ENCODE data around the gene CALML3. TPM values are rescaled to one million over a fixed set of nuclear protein-coding genes. Genes with fewer than 3 reads are reported as not detected.

Gene CALML3
- total RNA-seq, 1 experiment from 2014 or later, result not detected

GRCh38 chr10:5532307-5532605, 7.5 kb downstream of the CALML3 start:
- Histone ChIP-seq H2AK5ac (ENCODE audit: insufficient read length, low read length) (no peak overlapping the region), H3K27ac (ENCODE audit: insufficient read length, low read depth, low read length) (no peak overlapping the region), H3K9ac (ENCODE audit: extremely low read depth, insufficient read length, low read length) (no peak overlapping the region), H3K79me1 (ENCODE audit: insufficient read depth, low read depth, low read length, poor library complexity, severe bottlenecking) (no peaks in the 10 kb centered on the region), H2BK12ac (ENCODE audit: insufficient read length, low read depth, low read length) (no peak overlapping the region), H2BK15ac (ENCODE audit: low read depth, low read length) (no peak overlapping the region), H3K18ac (ENCODE audit: insufficient read length, low read depth, low read length) (no peak overlapping the region), H3K27me3 (ENCODE audit: insufficient read depth, low read length) (no peaks in the 10 kb centered on the region), H4K20me1 (ENCODE audit: control insufficient read depth, insufficient read depth, insufficient read length) (no peaks in the 10 kb centered on the region), H4K5ac (ENCODE audit: insufficient read length, low read depth, low read length) (no peak overlapping the region), H3K9me3 (ENCODE audit: control insufficient read depth, low read depth, low read length) (no peaks in the 10 kb centered on the region), H3K79me2 (ENCODE audit: insufficient read depth, low read length) (no peaks in the 10 kb centered on the region), H3K4ac (ENCODE audit: low read depth, low read length) (no peak overlapping the region), H2BK20ac (ENCODE audit: low read depth, low read length, poor library complexity, severe bottlenecking) (no peak overlapping the region), H3K23me2 (ENCODE audit: insufficient read length, low read depth, low read length, poor library complexity, severe bottlenecking) (no peaks in the 10 kb centered on the region), H2BK5ac (ENCODE audit: insufficient read length, low read length) (no peak overlapping the region), H3K14ac (ENCODE audit: insufficient read depth, low read length) (no peak overlapping the region), H3T11ph (ENCODE audit: low read length) (no peak overlapping the region), H3K56ac (ENCODE audit: insufficient read length, low read depth, low read length) (no peak overlapping the region), H3K4me2 (ENCODE audit: insufficient read depth, insufficient read length, low read length) (no peak overlapping the region), H2AFZ (ENCODE audit: low read length) (no peak overlapping the region), H2BK120ac (ENCODE audit: low read depth, low read length, poor library complexity, severe bottlenecking) (no peak overlapping the region), H4K8ac (replicated peaks; ENCODE audit: insufficient read length, low read depth, low read length) (no peak overlapping the region), H3K23ac (ENCODE audit: insufficient read length, low read depth, low read length) (no peak overlapping the region), H4K91ac (ENCODE audit: insufficient read length, low read depth, low read length) (no peak overlapping the region), H3K4me1 (ENCODE audit: insufficient read depth, low read length) (no peaks in the 10 kb centered on the region)
- no CpG with 5 or more reads among the region's 10 CpGs for WGBS (ENCODE audit: extremely low coverage, insufficient read length, low lambda C conversion rate)
- DNase-seq, result no peak
- H3K9me3 Mint-ChIP-seq, result 0 out of 5 replicates have a peak, but pooled peaks cover 0 to 2% of the 10 kb centered on the region in 2 experiments
- peaks cover 3 to 15% of the 10 kb centered on the region in 2 experiments; a peak in 1 of 4 replicates for H3K4me1 Mint-ChIP-seq
- no peaks in the 10 kb centered on the region; a peak in 1 of 7 replicates for H3K36me3 Mint-ChIP-seq (ENCODE audit: insufficient read depth in 1 of 3, low read depth in 3 of 3)
- TF ChIP-seq CTCF (conservative IDR thresholded peaks at IDR 0.05), result no peak
- peaks cover 5% of the 10 kb centered on the region; the same call in 1 of the 2 replicates for H3K27me3 Mint-ChIP-seq (ENCODE audit: low read depth)
- no peak overlapping the region for H3K4me3 Mint-ChIP-seq
- H3K27ac Mint-ChIP-seq, result no peak overlapping the region

All from H9 (cell line).